GM18951 (cell line): Measurements from ENCODE around the gene IDI2.

Experiments
- POLR2A ChIP-seq: IDR thresholded peaks from 4 replicates; pipeline ENCODE4 v1.6.1; 2011; ENCODE audit warnings: mild to moderate bottlenecking; ENCODE audit not compliant: insufficient read length, insufficient read depth; ENCODE audit errors: extremely low read depth
- in situ Hi-C: fragments of 300-500 bp; cut with MboI; formaldehyde crosslinking; loops from one replicate; pipeline ENCODE4 v1.12.0; 2022; ENCODE audit warnings: low sequenced_read_pairs, mixed read lengths, inconsistent platforms; ENCODE audit not compliant: unreplicated experiment

Gene IDI2

GRCh38 chr10:987870-988666, 37.6 kb downstream of the IDI2 start, which contains the start of gene GTPBP4:
TSS of gene GTPBP4 (plus strand) at chr10:988434. CDS start at chr10:988480, 46 bp downstream.
- peak; percentile 81 for TF ChIP-seq POLR2A

GRCh38 chr10:987620-987869, 38.1 kb downstream of the IDI2 start:
- in situ Hi-C loops = no loop called here
- TF ChIP-seq POLR2A = no peak

More at GRCh38 chr10:987870-988666, 37.6 kb downstream of the IDI2 start, which contains the start of gene GTPBP4:
- in situ Hi-C loops = no loop called here

GRCh38 chr10:986881-987619, 38.6 kb downstream of the IDI2 start:
- in situ Hi-C loops = no loop called here
- no peak for TF ChIP-seq POLR2A

- TF ChIP-seq POLR2A = no peak
- in situ Hi-C loops = no loop called here
These were observed 39.4 kb downstream of the IDI2 start for GRCh38 chr10:986137-986825.

GRCh38 chr10:985361-985760, 40.3 kb downstream of the IDI2 start:
- in situ Hi-C loops = no loop called here
- no peak for TF ChIP-seq POLR2A

GRCh38 chr10:983971-984655, 41.5 kb downstream of the IDI2 start:
- TF ChIP-seq POLR2A = no peak

GRCh38 chr10:983401-983800, 42.3 kb downstream of the IDI2 start:
- in situ Hi-C loops = no loop called here
- TF ChIP-seq POLR2A = no peak

More at GRCh38 chr10:983971-984655, 41.5 kb downstream of the IDI2 start:
- in situ Hi-C loops = no loop called here

- in situ Hi-C loops = no loop called here
- TF ChIP-seq POLR2A = no peak
These were observed 45.1 kb downstream of the IDI2 start for GRCh38 chr10:980468-981093.

- in situ Hi-C loops = no loop called here
- TF ChIP-seq POLR2A = no peak
These were observed 46.7 kb downstream of the IDI2 start for GRCh38 chr10:978826-979421.

- in situ Hi-C loops = no loop called here
- TF ChIP-seq POLR2A = no peak
These were observed 49.3 kb downstream of the IDI2 start for GRCh38 chr10:976316-976715.

GRCh38 chr10:974785-975074, 50.9 kb downstream of the IDI2 start:
- in situ Hi-C loops = no loop called here
- no peak for TF ChIP-seq POLR2A

GRCh38 chr10:974038-974784, 51.4 kb downstream of the IDI2 start:
- in situ Hi-C loops = no loop called here
- no peak for TF ChIP-seq POLR2A
